ENCODE measurements around the gene PPBP.

Gene PPBP

GRCh38 chr4:73988061-73988460 lies at the start of gene PPBP:
TSS of gene PPBP (minus strand) at chr4:73988190. CDS start at chr4:73988103, 87 bp downstream.
- no peak for DNase-seq

- no peak for DNase-seq
These were observed 49.3 kb upstream of the PPBP start for GRCh38 chr4:74037076-74037955.

DNA sequence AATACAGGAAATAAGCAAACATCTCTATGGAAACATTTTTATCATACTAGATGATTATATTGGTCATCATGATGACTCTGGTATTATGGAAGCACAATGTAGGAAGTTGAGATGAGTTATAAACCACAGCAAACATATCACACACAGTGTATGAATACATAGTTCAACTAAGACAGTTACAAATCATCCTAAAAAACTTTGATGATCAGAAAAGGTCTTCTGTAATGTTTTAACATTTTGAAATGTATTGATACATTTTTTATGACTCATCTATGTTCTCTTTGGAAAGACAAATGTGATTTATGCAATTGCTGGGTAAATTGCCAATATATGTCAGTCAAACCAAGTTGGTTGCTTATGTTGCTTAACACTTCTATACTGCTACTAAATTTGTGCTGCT lies 45.7 kb upstream of the PPBP start:
- DNase-seq, result no peak

DNA sequence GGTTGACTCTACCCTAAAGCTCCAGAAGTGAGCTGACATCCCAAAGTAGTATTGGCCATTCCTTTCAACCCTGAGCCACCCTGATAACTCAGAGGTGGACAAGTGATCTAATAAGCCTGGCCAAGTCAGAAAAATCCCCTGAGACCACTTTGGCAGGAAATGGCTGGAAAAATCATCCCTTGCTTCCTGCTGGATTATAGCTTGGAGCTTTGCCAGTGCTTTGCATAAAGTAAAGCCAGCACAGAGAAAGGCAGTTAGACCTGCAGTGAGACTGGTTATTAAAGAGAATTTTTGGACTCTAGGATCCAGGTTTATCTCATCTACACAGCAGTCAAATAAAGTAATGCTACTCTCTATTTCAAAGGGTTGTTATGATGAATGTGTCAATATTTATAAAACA lies 44.1 kb upstream of the PPBP start:
- no peak for DNase-seq

- no peak for DNase-seq
These were observed 43.6 kb upstream of the PPBP start for GRCh38 chr4:74031576-74031975.

DNA sequence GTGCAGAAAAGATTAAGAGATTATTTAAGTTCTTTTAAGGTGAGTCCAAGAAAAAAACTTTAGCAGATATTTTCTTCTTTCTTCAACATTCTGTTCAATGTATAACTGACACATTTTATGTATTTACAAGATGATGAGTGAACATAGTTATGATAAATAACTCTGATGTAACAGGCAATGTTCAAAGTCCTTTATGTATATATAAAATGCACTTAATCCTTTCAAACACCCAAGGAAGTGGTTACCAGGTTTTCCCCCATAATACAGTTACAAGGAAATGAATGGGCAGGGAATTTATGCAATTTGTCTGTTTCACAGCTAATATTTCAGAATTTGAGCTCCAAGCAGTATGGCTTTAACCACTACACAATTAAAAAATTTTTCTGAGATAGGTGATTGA lies 42.3 kb upstream of the PPBP start:
- no peak for DNase-seq

DNA sequence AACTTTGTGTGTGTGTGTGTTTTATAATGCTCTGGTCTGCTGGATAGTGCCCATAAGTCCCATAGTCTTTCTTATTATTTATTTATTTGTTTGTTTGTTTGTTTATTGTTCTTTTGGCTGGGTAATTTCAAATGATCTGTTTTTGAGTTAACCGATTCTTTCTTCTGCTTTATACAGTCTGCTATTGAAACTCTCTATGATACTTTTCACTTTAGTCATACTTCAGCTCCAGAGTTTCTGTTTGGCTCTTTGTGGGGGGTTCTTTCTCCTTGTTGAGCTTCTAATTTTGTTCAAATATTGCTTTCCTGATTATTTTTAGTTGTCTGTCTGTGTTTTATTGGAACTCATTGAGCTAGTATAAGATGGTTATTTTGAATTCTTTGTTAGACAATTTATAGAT lies 40.5 kb upstream of the PPBP start:
- DNase-seq, result no peak

DNA sequence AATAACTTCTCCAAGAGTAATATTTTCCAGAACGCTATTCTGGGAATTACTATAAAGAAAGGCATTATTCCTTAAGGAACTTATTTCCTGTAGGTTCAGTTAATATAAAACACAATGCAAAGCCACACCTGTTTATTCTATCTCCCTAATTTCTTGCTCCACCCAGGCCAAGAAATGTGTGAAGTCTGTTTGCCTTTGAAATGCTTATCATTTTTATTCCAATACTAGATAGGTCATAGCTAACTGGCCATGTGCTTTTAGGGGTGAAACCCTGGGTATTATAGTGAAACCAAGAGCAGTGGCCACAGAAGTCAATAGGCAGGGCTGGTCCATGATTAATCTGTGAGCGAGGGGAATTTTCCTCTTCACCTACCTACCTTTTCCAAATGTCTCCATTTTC lies 35.7 kb upstream of the PPBP start:
- DNase-seq, result no peak

DNA sequence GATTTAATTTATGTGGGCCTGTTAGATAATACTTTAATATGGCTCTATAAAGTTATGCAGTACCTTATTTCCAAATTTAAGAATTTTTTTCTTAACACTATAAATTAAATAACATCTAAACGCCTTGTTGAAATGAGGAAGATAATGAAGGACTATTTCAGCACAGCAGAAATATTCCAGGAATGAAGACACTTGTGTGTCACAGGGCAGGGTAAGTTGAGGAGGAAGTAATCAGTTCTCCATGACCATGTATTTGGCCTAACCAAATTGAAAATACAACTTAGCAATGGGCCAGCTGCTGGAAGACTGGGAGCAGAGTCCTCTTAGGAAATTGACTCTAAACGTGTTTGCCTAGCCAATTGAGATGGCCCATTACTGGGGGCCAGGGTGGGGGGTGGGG lies 33.6 kb upstream of the PPBP start:
- DNase-seq, result no peak

DNA sequence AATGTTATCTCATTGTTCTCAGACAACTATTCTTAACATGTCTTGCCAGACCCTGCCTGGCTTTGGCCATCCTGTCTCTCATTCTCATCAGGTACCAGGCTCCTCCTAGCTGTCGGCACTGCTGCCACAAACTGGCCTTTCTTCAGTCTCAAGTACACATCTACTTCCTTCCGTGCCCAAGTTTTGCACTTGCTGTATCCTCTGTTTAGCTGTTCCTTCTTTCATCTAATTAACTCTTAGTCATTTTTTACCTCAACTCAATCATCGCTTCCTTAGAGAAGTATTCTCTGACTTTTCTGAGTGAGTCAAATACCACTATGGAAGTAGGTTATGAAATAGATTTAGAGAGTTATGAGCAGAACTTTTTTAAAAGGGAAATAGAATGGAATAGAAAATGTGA lies 30.8 kb upstream of the PPBP start:
- DNase-seq, result no peak

- DNase-seq, result no peak
These were observed 30.1 kb upstream of the PPBP start for GRCh38 chr4:74018116-74018515.

DNA sequence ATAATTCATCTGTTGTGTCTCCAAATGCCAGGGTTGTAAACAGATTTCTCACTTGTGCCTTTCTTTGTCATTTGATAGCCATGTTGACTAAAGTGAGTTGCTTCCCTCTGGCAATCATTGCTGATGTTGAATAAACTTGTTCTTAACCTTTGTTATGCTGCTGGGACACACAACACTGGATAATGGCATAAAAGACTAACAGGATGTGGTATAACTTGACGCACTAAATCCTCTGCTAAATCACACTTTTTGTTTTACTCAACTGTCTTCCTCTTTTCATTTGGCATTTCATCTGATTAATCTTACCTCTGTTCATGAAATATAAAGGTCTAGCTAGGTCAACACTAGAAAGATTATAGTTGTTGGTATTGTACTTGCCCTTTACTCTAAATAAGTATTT lies 28.1 kb upstream of the PPBP start:
- DNase-seq, result no peak

DNA sequence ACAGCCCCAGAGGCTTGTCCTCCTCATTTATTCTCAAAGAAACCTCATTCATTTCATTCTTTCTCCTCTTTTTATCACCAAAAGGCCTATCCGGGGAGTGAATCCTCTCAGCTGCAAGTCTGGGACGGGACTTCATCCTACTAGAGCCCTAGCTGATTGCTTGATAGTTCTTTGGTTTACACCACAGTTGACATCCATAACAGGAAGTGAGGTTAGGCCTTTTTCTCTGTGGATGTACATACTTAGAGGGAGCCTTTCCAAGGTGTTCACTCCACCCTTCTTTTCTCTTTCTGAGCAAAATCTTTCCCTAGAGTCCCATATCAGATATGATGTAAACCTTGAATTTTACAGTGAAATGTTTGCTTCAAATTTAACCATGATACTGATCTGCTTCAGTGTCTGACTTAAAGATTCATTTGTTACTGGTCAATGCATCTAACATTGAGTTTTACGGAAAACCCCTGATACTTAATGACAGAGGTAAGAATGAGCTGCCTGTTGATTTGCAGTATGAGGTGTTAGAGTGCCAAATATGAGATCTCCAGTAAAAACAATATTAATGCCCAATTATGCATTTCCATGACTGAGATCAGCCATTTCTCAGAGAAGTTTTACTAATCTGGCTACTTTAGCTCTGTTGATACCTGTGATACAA lies 27.3 kb upstream of the PPBP start:
- no peak for DNase-seq

DNA sequence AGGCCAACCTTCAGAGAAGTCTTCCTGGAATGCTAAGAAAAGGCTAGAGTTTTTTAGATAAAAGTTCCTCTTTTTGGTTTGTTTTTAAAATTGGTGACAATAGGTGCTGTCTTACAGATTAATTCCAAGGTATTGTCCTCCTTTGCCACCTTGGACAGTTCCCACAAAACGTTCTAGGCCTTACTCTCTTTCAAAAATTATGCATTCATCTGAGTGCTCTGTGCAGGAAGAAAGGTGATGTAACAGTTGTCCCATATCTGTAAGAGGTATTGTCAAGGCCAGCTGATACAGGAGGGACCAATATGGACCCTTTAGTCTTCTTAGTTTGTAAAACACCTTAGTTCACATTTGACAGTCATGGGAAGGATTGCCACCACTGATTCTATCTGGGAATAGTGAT lies 26.3 kb upstream of the PPBP start:
- no peak for DNase-seq

- no peak for DNase-seq
These were observed 25.3 kb upstream of the PPBP start for GRCh38 chr4:74013264-74013663.

DNA sequence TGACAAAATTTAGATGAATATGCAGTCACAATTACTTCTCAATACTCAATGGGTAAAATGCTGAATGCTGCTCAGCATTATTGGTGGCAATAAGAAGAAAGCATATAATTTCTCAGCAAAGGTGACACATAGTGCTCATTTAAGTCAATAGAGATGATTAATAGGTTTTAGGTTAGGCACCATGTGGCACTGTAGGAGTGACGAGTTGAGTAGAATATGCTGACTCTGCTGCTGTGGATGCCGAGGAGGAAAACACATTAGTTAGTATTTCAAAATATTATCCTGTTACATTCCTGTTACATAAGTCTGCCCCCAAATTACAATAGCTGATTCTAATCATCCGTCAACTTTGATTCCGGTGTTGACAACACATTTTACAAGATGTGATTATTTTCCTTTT lies 24.1 kb upstream of the PPBP start:
- DNase-seq, result no peak

- DNase-seq, result no peak
These were observed 21.3 kb upstream of the PPBP start for GRCh38 chr4:74009307-74009706.

- no peak for DNase-seq
These were observed 18.1 kb upstream of the PPBP start for GRCh38 chr4:74006009-74006476.

GRCh38 chr4:74005528-74005927 lies 17.5 kb upstream of the PPBP start:
- DNase-seq, result no peak

DNA sequence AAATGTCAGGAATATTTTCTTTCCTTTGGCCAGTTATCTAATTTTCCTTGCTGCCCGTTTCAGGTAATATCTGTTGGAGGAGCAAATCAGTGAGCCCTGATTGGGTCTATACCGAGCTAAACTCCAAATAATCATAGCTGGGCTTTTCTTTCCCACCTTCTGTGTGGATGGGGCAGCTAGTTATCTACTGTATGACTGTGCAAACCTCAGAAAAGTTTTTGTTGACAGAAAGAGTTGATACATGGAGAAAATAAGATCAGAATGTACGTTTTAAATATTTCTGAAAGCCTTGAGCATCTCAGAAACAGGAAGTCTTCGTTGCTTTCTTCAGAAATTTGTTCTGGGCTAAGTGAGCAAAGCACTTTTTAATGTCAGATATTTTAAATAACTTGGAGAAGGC lies 16.7 kb upstream of the PPBP start:
- no peak for DNase-seq

DNA sequence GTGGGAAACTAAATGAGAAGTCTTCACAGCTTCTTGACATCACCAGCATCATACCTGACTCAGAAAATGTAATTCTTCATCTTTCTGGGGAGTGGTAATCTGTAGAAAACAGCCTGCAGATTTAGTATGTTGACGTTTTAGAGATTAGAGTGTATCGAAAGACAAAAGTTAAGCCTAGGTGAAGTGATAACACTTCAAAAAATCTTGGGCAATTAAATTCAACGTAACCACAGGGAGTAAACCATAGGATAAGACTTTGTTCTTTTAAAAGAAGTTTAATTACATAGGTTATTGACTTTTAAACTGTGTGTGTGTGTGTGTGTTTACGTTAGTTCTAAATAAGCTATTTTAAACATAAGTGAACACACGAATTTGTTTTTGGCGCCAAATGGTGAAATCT lies 12.3 kb upstream of the PPBP start:
- DNase-seq, result no peak

- no peak for DNase-seq
These were observed 10.3 kb upstream of the PPBP start, which contains the start of gene CXCL5 for GRCh38 chr4:73998040-73999011. TSS of gene CXCL5 (minus strand) at chr4:73998677. CDS start at chr4:73998581, 96 bp downstream.

DNA sequence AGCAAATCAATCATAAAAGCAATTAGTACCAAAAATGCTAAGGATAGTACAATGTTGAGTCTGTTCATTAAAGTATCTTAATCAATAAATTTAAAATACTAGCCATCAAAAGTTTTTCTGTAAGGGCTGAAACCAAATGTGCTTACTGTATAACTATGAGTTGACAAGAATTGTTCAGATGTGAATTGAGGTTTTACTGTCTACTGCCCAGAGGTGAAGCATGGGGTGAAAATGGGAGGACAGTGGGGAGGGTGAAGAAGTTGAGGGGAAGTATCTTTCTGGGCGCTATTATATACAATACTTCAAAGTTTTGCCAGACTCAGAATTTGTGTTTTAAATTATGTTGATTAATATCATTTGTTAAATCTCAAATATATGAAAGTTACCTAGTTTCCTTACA lies 4.1 kb upstream of the PPBP start:
- no peak for DNase-seq

GRCh38 chr4:73991742-73992000 lies 3.7 kb upstream of the PPBP start:
- DNase-seq, result no peak
